HepG2 (cell line): ENCODE measurements around the gene SNAI1. TPM values are rescaled to one million over a fixed set of nuclear protein-coding genes. Genes with fewer than 3 reads are reported as not detected.

Source experiments
- AFF4 ChIP-seq: sonication (generic); formaldehyde crosslinking; IDR thresholded peaks from 2 replicates; pipeline ENCODE4 v1.4.0; 2020; ENCODE audit warnings: missing genetic modification reagents
- ARHGAP35 ChIP-seq: sonication (generic); formaldehyde crosslinking; IDR thresholded peaks from 2 replicates; pipeline ENCODE4 v1.9.0; 2022; ENCODE audit warnings: mild to moderate bottlenecking, inconsistent platforms, moderate library complexity, missing genetic modification reagents, borderline replicate concordance
- EZH2 ChIP-seq: conservative IDR thresholded peaks from 2 replicates; pipeline ENCODE4 v1.6.1; 2012; ENCODE audit warnings: mild to moderate bottlenecking, low read depth, low read length, moderate library complexity
- KLF15 ChIP-seq: sonication (generic); formaldehyde crosslinking; IDR thresholded peaks from 2 replicates; pipeline ENCODE4 v1.8.1; 2023; ENCODE audit warnings: borderline replicate concordance, mild to moderate bottlenecking, inconsistent platforms, missing genetic modification reagents, mixed read lengths
- SNAPC4 ChIP-seq: sonication (generic); formaldehyde crosslinking; IDR thresholded peaks from 2 replicates; pipeline ENCODE4 v1.4.0; 2020; ENCODE audit warnings: mild to moderate bottlenecking, missing genetic modification reagents
- SNAPC5 ChIP-seq: sonication (generic); formaldehyde crosslinking; IDR thresholded peaks from 2 replicates; pipeline ENCODE4 v1.8.1; 2023; ENCODE audit warnings: mild to moderate bottlenecking, missing genetic modification reagents, borderline replicate concordance
- ZBTB7B ChIP-seq: sonication (generic); formaldehyde crosslinking; IDR thresholded peaks from 2 replicates; pipeline ENCODE4 v1.4.0; 2020; ENCODE audit warnings: missing genetic modification reagents
- ZNF350 ChIP-seq: sonication (generic); formaldehyde crosslinking; IDR thresholded peaks from 2 replicates; pipeline ENCODE4 v1.4.0; 2020; ENCODE audit warnings: mild to moderate bottlenecking, low read depth, missing genetic modification reagents, borderline replicate concordance
- ZNF75D ChIP-seq: sonication (generic); formaldehyde crosslinking; IDR thresholded peaks from 2 replicates; pipeline ENCODE4 v1.8.1; 2023; ENCODE audit warnings: missing genetic modification reagents, mild to moderate bottlenecking, borderline replicate concordance
- polyA plus RNA-seq, 8 experiments: library from polyadenylated mRNA; depleted of rRNA in 3 of 8; stranded (reverse) in 7 of 8; unstranded in 1 of 8; fragments of >200 nt; fragmentation: Illumina TruSeq in 4 of 8; extraction: Trizol in 4 of 8; gene quantifications; 2 replicates each; pipeline versions ENCODE4 v1.2.1 to v1.2.3, GENCODE V29; 2011 to 2016; ENCODE audit warnings: low read depth in 4 of 8, missing spikeins in 1 of 8, mixed read lengths in 1 of 8; ENCODE audit not compliant: insufficient read depth in 1 of 8
- total RNA-seq, 5 experiments: library from RNA; depleted of rRNA; stranded (reverse); fragments of >200 nt; fragmentation: Illumina TruSeq; extraction: Trizol; gene quantifications; 2 replicates each; pipeline ENCODE4 v1.2.3, GENCODE V29; 2016; ENCODE audit warnings: low read depth in 1 of 5

Gene SNAI1
- total and polyA plus RNA-seq, 2 of the 13 experiments (the other 11 are each of a cell fraction or from before 2014, with no cell fraction given), result 1.3 to 1.4 TPM

- TF ChIP-seq AFF4 (CRISPR knock-in tag) (no peak), EZH2 (no peak), SNAPC5 (no peak), ZBTB7B (CRISPR knock-in tag) (peak; percentile 50; the same call in 1 of the 2 replicates), ZNF75D (CRISPR knock-in tag) (no peak), KLF15 (CRISPR knock-in tag) (no peak), ZNF350 (peak; percentile 75), ARHGAP35 (CRISPR knock-in tag) (peak; percentile 44; the same call in 1 of the 2 replicates), SNAPC4 (CRISPR knock-in tag) (0 out of 2 replicates have a peak, but pooled peaks have one; percentile 33)
Observed at GRCh38 chr20:50015993-50016770, 33.4 kb downstream of the SNAI1 start (continued).
